HuH-7 (cell line): ENCODE data around the gene SFT2D1.
"Not testable (repeated sequence)": the region's sequence is repeated elsewhere in the genome, so short reads cannot be mapped to it uniquely, and the experiment has no call there.

Source experiments
- DNase-seq: peaks from one replicate; pipeline ENCODE4 v3.0.0; 2011; ENCODE audit warnings: low spot score

SFT2D1 gene

DNA sequence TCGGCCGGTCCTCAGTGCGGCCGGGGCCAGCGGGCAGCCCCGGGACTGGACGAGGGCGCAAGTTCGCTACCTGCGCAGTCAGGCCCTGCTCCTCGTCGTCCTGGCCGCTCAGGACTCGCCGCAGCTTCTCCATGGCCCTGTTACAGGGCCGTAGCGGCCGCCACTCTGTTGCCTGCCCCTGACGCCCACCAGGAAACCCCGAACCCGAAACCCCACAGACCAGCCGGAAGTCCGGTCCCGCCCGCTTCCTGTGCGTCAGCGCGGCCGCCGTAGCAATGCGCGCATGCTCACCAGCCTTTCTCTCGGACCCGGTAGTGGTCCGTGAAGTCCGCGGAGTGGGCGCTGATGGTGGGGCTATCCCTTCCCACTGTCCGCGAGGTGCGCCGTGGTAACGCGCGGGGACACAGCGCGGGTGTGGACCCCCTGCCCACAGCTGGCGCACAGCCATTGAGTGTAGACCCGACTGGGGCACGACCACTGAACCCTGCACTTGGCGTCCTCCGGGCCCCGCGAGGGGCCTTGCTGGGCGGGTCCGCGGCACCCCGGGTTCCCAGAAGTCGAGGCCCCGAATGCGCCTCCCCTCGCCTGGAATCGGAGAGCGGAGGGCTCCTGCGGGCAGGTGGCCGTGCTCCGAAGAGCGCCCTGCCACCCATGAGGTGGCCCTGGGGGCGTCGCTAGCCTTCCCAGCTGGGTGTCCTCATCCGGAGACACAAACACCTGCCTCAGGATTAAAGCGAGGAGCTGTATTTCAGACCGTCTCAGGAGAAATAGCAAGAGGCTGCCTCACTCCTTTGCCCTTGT lies at the start of gene SFT2D1:
Gene SFT2D1 (minus strand): TSS at position 197 of the 801 bp plus-strand sequence. CDS start 64 bp downstream, at position 133.
- peak; percentile 98 for DNase-seq

DNA sequence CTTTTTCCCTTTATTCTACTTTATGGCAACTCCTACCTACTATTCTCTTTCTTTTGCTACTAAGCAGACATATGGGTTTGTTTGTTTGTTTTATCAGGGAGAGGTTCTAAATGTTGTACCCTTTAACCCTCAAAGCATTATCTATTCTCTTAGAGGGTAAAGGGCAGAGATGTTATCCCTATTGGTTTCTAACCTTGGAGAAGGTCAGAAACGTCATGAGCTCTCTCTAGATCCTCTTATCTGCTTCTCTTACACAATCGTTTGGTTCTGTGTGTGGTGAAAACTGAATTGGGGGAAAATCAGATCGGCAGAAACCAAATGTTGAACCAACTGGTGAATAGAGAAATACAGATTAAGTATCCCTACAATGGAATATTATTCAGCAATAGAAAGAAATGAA lies 46.8 kb upstream of the SFT2D1 start:
- no peak for DNase-seq

DNA sequence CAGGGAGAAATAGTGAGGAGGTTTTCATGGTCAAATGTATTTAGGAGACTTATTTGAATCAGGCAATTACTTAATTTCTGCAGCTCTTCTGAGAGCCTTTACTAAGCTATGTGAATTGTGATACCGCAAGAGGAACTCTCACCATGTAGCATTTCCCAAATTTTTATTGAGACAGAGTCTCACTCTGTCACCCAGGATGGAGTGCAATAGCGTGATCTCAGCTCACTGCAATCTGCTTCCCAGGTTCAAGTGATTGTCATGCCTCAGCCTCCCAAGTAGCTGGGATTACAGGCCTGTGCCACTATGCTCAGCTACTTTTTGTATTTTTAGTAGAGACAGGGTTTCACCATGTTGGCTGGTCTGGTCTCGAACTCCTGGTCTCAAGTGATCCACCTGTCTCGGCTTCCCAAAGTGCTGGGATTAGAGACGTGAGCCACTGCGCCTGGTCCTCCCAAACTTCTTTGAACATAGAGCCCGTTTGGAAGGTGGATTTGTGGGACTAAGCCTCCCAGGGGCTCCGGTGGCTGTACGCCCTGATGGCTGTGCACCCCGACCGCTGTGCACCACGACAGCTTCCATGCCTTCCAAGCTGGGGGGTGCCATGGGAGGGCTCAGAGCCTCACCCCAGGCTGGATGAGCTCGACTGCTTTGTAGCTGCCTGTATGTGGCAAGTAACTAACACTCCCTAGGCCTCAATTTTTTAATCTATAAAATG lies 46.1 kb upstream of the SFT2D1 start:
- no peak for DNase-seq

DNA sequence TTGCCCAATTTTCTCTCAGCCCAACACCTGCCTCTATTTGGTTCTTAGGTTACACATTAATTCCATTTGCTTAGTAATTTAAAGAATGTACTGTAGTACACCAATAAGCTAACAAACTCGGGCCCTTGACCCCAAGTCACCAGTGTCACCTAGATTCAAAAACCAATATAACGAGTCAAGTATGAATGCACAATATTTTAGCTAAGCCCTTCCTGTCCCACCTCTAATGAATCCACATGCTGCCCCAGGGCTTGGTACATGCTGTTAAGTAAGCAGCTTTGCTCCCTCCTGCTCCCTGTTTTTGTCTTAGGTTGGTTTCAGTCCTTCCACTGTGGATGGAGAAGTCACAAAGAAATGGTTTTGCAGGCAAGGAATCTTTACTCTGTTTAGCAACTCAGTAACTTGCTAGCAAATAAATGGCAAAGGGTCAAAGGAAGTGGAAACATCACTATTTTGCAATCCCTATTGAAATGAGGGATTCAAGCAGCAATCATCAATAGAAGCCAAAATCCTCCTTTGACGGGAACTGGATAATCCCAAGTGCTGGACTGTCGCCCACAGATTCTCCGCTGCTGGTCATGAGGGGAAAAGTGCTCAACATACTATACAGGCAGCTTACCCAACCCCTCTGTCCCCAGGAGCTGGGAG lies 45.4 kb upstream of the SFT2D1 start:
- DNase-seq, result no peak

DNA sequence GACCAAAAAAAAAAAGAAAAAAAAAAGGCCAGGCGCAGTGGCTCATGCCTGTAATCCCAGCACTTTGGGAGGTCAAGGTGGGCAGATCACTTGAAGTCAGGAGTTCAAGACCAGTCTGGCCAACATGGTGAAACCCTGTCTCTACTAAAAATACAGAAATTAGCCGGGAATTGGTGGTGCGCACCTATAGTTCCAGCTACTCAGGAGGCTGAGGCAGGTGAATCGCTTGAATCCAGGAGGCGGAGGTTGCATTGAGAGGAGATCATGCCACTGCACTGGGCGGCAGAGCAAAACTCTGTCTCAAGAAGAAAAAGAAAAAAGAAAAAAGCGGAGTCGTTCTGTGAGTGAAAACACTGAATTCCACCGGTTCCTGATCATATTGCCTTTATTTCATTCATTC lies 44.8 kb upstream of the SFT2D1 start:
- DNase-seq, result not testable (repeated sequence)

DNA sequence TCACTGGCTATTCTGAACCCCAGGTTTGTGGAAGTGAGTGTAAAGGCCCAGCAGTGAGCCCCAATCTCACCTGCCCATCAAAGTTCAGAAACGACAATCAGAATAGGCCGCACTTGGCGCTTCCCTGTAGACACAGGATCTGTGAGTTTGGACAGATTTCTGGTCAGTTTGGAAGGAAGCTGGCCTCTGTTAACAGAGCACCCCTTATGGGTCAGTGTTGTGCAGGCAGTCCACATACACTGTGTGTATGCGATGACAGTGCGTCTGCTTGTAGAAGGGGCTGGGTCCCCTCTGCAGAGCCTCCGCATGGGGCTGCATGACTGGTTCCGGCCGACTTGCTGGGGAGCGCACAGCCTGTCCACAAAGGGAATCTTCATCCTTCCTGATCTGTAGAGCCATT lies 43.8 kb upstream of the SFT2D1 start:
- DNase-seq, result no peak

DNA sequence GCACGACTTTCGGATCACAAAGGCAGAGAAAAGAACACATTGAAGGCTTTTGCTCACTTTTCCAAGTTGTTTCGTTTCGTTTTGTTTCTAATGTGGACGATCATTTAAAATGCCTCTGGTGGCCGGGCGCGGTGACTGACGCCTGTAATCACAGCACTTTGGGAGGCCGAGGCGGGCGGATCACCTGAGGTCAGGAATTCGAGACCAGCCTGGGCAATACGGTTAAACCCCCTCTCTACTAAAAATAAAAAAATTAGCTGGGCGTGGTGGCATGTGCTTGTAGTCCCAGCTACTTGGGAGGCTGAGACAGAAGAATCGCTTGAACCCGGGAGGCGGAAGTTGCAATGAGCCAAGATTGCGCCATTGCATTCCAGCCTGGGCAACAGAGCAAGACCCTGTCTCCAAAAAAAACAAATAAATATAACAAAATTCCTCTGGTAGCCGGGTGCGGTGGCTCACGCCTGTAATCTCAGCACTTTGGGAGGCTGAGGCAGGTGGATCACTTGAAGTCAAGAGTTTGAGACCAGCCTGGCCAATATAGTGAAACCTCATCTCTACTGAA lies 41.5 kb upstream of the SFT2D1 start:
- DNase-seq, result not testable (repeated sequence)

DNA sequence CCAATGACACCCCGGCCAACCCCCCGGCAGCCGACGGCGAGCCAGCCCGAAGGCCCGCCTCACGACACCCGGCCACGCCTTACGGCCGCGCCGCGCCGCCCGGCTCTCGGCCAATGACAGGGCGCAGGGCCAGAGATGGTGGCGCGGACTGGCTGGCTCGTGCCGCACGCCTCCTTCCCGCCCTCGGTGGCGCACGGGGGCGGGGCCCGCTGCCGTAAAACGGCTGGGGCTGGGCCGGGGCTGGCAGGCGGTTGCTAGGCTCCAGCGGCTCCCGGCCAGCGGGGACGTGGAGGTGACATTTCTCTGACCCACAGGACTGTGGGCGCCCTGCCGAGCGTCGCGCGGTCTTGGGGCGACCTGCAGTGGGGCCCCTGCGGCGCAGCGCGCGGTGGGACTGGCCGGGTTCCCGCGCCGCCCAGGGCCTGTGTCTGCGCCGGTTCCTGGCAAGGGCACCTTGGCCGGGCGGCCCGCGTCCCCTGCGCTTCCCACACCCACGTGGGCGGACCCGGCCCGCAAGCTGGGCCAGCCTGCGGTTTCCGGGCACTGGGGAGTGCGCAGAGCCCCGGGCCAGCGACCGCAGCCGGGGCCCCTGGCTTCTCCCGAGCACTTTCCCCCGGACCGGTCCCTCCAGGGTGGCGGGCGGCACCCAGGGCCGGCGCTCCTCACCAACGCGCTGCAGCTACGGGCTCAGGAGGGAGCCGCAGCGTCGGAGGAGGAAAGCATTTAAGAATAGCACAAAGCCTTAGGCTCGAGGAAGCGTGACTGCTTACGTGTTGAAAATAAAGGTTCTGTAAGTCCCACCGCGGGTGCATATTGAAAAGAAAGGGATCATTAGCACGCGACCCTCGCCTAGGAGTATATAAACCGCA lies 40.8 kb upstream of the SFT2D1 start, which contains the start of gene MPC1:
Gene MPC1 (minus strand): TSS at position 8 of the 869 bp plus-strand sequence. CDS start 64 bp downstream, outside the sequence.
- peak; percentile 98 for DNase-seq

DNA sequence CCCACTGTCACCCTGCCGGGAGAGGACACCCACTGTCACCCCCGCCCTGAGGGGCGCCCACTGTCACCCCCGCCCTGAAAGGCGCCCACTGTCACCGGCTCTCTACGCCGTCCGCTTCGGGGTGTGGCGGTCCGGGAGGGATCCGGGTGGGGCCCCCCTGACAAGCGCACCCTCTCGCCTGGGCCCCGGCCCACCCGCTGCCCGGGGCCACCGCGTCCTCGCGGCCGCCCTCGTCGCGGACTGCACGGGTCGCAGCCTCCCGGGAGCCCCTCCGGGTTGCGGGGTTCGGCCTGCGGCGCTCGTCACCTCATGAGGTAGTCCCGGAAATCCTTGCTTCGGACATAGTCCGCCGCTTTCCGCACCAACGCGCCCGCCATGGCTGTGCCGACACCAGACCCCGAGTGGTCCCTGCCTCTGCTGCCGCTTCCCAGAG lies 40.2 kb upstream of the SFT2D1 start:
- DNase-seq, result no peak

DNA sequence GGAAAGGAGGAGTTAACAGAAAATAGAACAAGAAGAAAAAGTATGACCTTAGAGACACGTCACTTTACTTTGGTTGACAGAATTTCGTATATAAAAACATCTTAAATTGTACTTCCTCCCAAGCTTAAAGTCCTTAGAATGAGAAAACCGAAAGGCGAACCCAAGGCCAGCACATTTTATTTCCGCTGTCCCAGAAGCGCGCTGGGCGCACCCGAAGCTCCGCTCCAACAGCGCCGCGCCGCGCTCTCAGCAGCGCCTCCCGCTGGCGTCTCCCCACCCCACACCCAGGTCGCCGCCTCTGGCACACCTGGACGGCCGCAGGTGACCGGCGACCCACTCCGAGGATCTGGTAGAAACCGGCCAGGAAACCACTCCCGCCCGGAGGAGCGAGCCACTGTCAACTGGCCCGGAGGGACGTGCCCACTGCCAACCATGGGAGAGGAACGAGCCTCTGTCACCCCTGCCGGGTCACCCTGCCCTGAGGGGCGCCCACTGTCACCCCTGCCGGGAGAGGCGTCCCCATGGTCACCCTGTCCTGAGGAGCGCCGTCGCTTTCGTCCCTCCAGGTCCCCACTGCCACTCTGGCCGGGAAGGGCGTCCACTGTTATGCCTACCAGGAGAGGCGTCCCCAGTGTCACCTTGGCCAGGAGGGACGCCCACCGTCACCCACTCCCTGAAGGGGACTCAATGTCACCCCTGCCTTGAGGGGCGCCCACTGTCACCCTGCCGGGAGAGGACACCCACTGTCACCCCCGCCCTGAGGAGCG lies 39.6 kb upstream of the SFT2D1 start:
- DNase-seq, result peak; percentile 79

DNA sequence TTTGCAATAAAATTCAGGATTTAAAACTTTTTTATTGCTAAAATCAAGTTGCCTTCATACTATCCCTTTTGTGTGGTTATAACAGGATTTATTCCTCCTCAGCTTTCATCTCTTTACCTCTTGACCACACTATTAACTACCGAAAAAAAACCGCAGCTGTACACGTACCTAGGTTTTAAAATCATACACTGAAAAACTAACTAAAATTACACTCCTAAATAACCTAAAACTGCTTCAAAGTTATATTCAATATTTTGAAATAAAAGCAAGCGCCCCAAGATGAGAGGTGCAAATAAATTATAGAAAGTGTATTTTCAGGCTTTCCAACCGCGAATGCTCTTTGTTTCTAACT lies 39.0 kb upstream of the SFT2D1 start:
- no peak for DNase-seq

DNA sequence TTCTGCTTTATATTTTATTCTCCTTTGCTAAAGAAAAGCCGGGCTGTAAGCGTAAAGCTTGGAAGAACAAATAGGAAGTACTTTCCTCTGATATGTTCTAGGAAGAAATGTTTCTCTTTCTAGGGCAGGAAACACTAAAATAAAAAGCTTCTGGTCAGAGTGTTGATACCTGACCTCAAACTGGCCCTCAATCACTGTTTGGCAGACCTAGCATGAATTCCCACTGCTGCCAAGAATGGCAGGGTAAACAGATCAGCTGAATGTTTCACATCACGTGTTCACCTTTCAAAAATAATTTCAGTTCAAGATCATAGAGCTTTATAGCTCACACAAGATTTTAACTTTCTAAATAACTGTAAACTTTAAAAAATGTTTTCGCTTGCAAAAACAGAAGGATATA lies 37.5 kb upstream of the SFT2D1 start:
- no peak for DNase-seq

DNA sequence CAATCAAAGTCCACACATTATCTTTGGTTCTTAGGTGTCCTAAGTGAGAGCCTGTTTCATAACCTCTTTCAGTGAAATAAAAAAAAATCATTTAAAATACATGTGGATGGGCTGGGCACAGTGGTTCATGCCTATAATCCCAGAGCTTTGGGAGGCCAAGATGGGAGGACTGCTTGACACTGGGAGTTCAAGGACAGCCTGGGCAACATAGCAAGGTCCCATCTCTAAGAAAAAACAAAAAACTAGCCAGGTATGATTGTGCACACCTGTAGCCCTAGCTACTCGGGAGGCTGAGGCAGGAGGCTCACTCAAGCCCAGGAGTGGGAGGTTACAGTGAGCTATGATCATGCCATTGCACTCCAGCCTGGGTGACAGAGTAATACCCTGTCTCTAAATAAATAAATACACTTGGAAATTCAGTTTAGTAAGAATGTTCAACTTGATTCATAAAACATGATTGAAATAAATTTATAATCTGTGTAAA lies 36.8 kb upstream of the SFT2D1 start:
- DNase-seq, result no peak

DNA sequence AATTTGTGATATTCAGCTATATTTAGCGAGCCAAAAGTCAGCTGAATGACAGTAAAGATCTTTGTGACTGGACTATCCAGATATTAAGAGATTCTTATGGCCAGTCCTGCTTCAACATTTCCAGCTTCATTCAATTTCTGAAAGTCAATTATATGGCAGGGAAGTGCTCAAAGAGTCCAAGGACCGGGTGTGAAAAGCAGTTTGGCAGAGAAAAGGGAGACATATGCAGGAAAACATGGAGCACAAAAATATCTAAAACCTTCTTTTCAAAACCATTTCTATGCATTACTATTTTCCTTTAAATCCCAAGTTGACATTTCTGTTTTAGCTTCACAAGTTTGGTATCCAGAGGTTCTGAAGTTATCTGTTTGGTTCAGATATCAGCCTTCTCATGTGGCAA lies 35.4 kb upstream of the SFT2D1 start:
- DNase-seq, result no peak

DNA sequence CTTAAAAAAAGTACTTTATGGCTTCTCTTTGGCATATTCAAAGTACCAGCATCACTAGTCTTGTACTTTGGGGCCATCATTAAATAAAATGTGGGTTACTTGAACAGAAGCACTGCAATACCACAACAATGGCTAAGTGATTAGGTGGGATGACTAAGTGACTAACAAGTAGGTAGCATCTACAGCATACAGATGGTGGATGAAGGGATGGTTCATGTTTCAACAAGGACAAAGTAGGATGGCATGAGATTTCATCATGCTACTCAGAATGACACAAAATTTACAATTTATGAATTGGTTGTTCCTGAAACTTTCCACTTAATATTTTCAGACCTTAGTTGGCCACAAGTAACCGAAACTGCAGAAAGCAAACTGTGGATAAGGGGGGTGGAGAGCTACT lies 32.7 kb upstream of the SFT2D1 start:
- DNase-seq, result no peak

DNA sequence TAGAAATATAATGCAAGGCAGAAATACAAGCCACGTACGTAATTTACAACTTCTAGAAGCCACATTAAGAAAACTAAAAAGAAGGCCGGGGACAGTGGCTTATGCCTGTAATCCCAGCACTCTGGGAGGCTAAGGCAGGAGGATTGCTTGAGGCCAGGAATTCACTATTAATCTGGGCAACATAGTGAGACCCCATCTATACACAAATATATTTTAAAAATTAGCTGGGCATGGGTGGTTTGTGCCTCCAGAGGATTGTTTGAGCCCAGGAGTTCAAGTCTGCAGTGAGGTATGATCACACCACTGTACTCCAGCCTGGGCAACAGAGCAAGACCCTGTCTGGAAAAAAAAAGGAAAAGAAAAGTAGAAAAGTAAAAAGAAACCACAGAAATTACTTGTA lies 28.1 kb upstream of the SFT2D1 start:
- DNase-seq, result no peak

DNA sequence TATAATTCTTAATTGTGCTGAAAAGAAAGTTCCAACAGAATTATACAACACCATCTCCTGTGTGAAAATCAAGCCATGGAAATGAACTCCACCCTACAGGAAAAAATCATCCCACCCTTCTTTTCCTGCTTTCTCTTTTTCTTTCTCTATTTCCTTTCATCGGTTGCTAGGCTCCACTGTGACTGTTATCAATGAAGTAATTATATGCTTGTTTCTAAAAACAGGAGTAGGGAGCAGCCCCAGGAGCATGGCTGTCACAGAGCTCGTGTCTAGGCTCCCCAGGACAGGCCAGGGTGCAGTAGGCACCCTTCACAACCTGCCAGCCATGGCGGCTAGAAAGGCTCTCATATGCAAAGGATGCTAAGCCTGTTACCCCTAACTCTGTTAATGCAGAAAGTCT lies 27.4 kb upstream of the SFT2D1 start:
- DNase-seq, result no peak

DNA sequence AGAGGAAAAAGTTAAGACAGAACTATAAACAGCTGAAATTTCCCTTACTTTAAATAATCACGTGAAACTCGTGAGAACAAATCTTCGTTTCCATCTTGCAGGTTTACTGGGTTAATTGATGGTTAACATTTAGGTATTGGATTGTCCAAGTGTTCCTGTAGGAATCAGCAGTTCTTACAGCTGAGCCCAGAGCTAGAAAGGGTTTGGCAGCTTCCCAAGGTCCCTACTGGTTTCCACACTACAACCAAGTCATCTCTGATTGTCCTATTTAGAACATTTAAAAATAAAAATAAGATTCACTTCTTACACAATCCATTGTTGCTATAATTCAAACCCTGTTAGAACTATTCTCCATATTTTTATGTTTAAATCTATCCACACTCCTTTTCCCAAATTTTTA lies 24.6 kb upstream of the SFT2D1 start:
- no peak for DNase-seq

DNA sequence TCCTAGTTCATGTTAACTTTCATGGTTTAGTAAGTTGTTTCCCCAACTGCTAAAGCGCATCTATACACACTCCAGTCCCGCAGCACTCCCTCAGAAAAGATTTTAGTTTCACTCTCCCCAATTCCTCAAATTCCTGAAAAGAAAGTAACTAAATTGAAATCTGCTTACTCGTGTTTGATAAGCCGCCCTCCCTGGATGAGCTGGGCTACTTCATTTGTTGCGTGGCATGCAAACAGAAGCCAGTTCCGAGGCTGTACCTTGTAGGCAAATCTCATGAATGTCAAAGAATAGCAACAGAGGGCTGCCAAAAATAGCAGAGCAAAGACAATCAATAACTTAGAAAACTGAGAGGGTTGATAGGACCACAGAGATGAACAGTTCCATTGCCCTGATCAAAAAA lies 23.5 kb upstream of the SFT2D1 start:
- DNase-seq, result no peak

DNA sequence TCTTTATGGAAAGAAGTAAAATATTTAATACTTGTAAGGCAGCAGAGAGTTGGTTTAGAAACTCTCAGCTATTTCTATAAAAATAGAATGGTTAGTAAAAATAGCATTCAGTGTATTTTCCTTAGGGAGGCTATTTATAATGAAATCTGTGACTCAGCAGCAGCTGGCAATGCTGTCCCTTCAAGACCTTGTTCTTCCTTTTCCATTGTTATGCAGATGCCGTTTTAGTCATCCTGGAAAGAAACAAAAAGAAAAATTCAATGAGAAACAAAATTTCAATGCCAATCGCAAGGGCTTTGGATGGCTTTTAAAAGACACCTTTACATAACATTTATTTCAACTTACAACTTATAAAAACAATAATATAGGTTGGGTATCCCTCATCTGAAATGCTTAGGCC lies 22.9 kb upstream of the SFT2D1 start:
- no peak for DNase-seq

DNA sequence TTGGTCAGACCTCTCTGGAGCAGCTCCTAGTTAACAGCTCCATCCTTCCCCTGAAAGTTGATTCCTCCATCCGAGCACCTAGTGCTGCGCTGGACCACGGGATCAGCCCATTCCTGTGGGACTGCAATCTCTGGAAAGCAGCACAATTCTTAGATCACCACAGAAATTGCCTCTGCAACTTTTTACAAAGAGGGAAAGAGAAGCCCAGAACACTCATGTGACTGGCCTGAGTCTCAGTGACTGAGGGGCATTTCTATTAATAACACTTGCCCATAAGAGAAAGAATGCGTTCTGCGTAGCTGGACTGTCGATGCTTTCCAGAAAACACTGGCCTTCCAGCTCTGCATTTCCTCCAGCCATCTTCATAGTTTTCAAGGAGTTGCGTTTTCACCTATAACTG lies 22.1 kb upstream of the SFT2D1 start:
- no peak for DNase-seq
